Neural cell (in vitro differentiated cells): ENCODE data around the gene OSBPL2. TPM values are rescaled to one million over a fixed set of nuclear protein-coding genes. Genes with fewer than 3 reads are reported as not detected.

Experiments used
- H2AFZ ChIP-seq: fragments of 200-600, 300-800 bp; sonication (generic), shearing (Covaris generic); 2 replicates; pipeline ENCODE4 v1.6.0; 2014; ENCODE audit warnings: low read depth, mild to moderate bottlenecking, antibody characterized with exemption, low read length, moderate library complexity
- H3F3A ChIP-seq: fragments of 200-600 bp; shearing (Covaris generic); 2 replicates; pipeline ENCODE4 v1.6.1; 2016; ENCODE audit warnings: mild to moderate bottlenecking, moderate library complexity, mixed read lengths, antibody characterized with exemption, low read length; ENCODE audit not compliant: insufficient read depth, poor library complexity, severe bottlenecking
- H3K27ac ChIP-seq: fragments of 200-600, 300-800 bp; sonication (generic), shearing (Covaris generic); 2 replicates; pipeline ENCODE4 v1.5.1; 2014; ENCODE audit warnings: mild to moderate bottlenecking, low read length, moderate library complexity
- H3K27me3 ChIP-seq: fragments of 300-800, 200-600 bp; sonication (generic), shearing (Covaris generic); 2 replicates; pipeline ENCODE4 v1.6.0; 2014; ENCODE audit warnings: mild to moderate bottlenecking, low read depth, low read length, moderate library complexity; ENCODE audit not compliant: insufficient read depth
- H3K36me3 ChIP-seq: fragments of 300-800, 200-600 bp; sonication (generic), shearing (Covaris generic); 2 replicates; pipeline ENCODE4 v1.5.1; 2014; ENCODE audit warnings: mild to moderate bottlenecking, antibody characterized with exemption, low read length, moderate library complexity; ENCODE audit not compliant: insufficient read depth
- H3K4me2 ChIP-seq: fragments of 300-800, 200-600 bp; sonication (generic), shearing (Covaris generic); 2 replicates; pipeline ENCODE4 v1.6.0; 2014; ENCODE audit warnings: mild to moderate bottlenecking, low read length
- H3K4me3 ChIP-seq: fragments of 300-800, 200-600 bp; sonication (generic), shearing (Covaris generic); 2 replicates; pipeline ENCODE4 v1.5.1; 2014; ENCODE audit warnings: mild to moderate bottlenecking, low read length, moderate library complexity
- H3K79me2 ChIP-seq: fragments of 200-600 bp; shearing (Covaris generic); replicated peaks from 2 replicates; pipeline ENCODE4 v1.6.0; 2014; ENCODE audit warnings: mild to moderate bottlenecking, low read length, moderate library complexity; ENCODE audit not compliant: insufficient read depth
- H3K9ac ChIP-seq: fragments of 300-800, 200-600 bp; sonication (generic), shearing (Covaris generic); 2 replicates; pipeline ENCODE4 v1.6.1; 2016; ENCODE audit warnings: mild to moderate bottlenecking, low read length, mixed read lengths
- H3K9me2 ChIP-seq: fragments of 200-600 bp; shearing (Covaris generic); 2 replicates; pipeline ENCODE4 v1.6.1; 2016; ENCODE audit warnings: mild to moderate bottlenecking, low read length, mixed read lengths; ENCODE audit not compliant: insufficient read depth
- H3K9me3 ChIP-seq: fragments of 200-600, 300-800 bp; sonication (generic), shearing (Covaris generic); 2 replicates; pipeline ENCODE4 v1.6.1; 2016; ENCODE audit warnings: mild to moderate bottlenecking, mixed run types, low read length, moderate library complexity, mixed read lengths
- H4K20me1 ChIP-seq: fragments of 200-600 bp; shearing (Covaris generic); 2 replicates; pipeline ENCODE4 v1.6.1; 2016; ENCODE audit warnings: mild to moderate bottlenecking, mixed run types; ENCODE audit not compliant: insufficient read depth
- EP300 ChIP-seq: fragments of 450-650 bp; conservative IDR thresholded peaks from 2 replicates; pipeline ENCODE4 v1.6.1; 2014; ENCODE audit warnings: antibody characterized with exemption, mild to moderate bottlenecking, moderate library complexity; ENCODE audit not compliant: poor library complexity, severe bottlenecking
- EZH2 ChIP-seq: fragments of 200-600, 300-800 bp; shearing (Covaris generic), sonication (generic); IDR thresholded peaks from 2 replicates; pipeline ENCODE4 v1.6.1; 2014; ENCODE audit warnings: antibody characterized with exemption, low read length, borderline replicate concordance, mild to moderate bottlenecking; ENCODE audit not compliant: insufficient read depth, poor library complexity, severe bottlenecking
- MXI1 ChIP-seq: fragments of 450-650 bp; conservative IDR thresholded peaks from 2 replicates; pipeline ENCODE4 v1.6.1; 2014; ENCODE audit warnings: antibody characterized with exemption, mild to moderate bottlenecking; ENCODE audit not compliant: poor library complexity, severe bottlenecking
- POLR2AphosphoS5 ChIP-seq: IDR thresholded peaks from 2 replicates; pipeline ENCODE4 v1.6.1; 2012
- RAD21 ChIP-seq: fragments of 450-650 bp; conservative IDR thresholded peaks from 2 replicates; pipeline ENCODE4 v1.6.1; 2014; ENCODE audit warnings: antibody characterized with exemption, mild to moderate bottlenecking, moderate library complexity
- SMC3 ChIP-seq: fragments of 450-650 bp; conservative IDR thresholded peaks from 2 replicates; pipeline ENCODE4 v1.6.1; 2014; ENCODE audit warnings: antibody characterized with exemption, mild to moderate bottlenecking, moderate library complexity; ENCODE audit not compliant: poor library complexity
- TAF1 ChIP-seq: IDR thresholded peaks from 2 replicates; pipeline ENCODE4 v1.6.1; 2012; ENCODE audit warnings: low read depth
- polyA plus RNA-seq: library from polyadenylated mRNA; depleted of rRNA; stranded (reverse); fragments of >200 nt; gene quantifications from 2 replicates; pipeline ENCODE4 v1.2.3, GENCODE V29; 2014
- TF ChIP-seq, protein P1 (sequence below): IDR thresholded peaks from 2 replicates; pipeline ENCODE4 v1.6.1; 2012; ENCODE audit warnings: borderline replicate concordance
- TF ChIP-seq, protein P2 (sequence below): fragments of 450-650 bp; IDR thresholded peaks from 2 replicates; pipeline ENCODE4 v1.5.1; 2014; ENCODE audit warnings: antibody characterized with exemption, mild to moderate bottlenecking, moderate library complexity; ENCODE audit not compliant: poor library complexity, severe bottlenecking

OSBPL2 gene
- polyA plus RNA-seq, 1 donor from 2014 or later, result 41.5 TPM

- Histone ChIP-seq H3K9me2 (no peaks in the 10 kb centered on the region), H3K79me2 (no peaks in the 10 kb centered on the region), H3K27me3 (no peaks in the 10 kb centered on the region), H3K9me3 (no peaks in the 10 kb centered on the region), H3K27ac (no peak overlapping the region), H3K4me3 (no peak overlapping the region), H4K20me1 (no peaks in the 10 kb centered on the region), H3K36me3 (peaks cover 6% of the 10 kb centered on the region), H3F3A (no peaks in the 10 kb centered on the region), H3K9ac (no peak overlapping the region), H3K4me2 (no peak overlapping the region), H2AFZ (no peak overlapping the region)
- TF ChIP-seq MXI1 (no peak), SMC3 (no peak), RAD21 (no peak), POLR2AphosphoS5 (no peak), TAF1 (no peak)
- TF ChIP-seq, protein P1, sequence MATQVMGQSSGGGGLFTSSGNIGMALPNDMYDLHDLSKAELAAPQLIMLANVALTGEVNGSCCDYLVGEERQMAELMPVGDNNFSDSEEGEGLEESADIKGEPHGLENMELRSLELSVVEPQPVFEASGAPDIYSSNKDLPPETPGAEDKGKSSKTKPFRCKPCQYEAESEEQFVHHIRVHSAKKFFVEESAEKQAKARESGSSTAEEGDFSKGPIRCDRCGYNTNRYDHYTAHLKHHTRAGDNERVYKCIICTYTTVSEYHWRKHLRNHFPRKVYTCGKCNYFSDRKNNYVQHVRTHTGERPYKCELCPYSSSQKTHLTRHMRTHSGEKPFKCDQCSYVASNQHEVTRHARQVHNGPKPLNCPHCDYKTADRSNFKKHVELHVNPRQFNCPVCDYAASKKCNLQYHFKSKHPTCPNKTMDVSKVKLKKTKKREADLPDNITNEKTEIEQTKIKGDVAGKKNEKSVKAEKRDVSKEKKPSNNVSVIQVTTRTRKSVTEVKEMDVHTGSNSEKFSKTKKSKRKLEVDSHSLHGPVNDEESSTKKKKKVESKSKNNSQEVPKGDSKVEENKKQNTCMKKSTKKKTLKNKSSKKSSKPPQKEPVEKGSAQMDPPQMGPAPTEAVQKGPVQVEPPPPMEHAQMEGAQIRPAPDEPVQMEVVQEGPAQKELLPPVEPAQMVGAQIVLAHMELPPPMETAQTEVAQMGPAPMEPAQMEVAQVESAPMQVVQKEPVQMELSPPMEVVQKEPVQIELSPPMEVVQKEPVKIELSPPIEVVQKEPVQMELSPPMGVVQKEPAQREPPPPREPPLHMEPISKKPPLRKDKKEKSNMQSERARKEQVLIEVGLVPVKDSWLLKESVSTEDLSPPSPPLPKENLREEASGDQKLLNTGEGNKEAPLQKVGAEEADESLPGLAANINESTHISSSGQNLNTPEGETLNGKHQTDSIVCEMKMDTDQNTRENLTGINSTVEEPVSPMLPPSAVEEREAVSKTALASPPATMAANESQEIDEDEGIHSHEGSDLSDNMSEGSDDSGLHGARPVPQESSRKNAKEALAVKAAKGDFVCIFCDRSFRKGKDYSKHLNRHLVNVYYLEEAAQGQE, result no peak
These were observed 51.6 kb downstream of the OSBPL2 start for GRCh38 chr20:62289898-62290297.

DNA sequence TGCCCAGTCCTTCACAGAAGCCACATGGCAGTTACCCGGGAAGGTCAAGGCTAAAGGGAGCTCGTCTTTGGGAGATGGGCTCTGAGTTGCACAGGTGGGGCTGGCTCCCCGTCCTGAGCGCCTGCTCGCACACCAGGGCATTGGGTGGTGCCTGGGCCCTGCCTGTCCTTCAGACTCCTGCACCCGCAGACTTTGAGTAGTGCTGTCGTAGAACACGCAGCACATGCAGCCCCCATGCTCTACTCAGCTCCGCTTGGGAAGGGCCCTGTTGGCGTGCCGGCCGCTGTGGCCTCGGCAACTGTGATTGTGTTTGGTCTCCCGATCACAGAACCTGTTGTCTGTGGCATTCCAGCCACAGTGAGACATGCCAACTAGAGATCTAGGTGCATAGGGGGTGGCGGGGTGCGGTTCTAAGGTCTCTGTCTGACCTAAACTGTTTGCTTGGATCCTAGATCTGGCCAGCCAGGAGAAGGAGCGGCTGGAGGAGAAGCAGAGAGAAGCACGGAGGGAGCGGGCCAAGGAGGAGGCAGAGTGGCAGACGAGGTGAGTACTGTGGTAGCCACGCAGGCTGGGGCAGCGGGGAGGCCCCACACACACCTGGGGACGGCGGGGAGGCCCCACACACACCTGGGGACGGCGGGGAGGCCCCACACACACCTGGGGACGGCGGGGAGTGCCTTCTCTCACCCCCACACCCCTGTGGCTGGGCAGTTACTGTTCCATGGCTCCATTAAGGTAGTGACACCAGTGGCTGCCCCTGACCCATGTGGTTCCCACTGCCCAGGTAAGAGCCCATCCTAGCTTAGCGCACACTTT is 53.1 kb downstream of the OSBPL2 start:
- Histone ChIP-seq H4K20me1 (no peaks in the 10 kb centered on the region), H3K9me2 (no peaks in the 10 kb centered on the region), H3K27me3 (no peaks in the 10 kb centered on the region), H3K36me3 (peaks cover 6% of the 10 kb centered on the region), H2AFZ (no peak overlapping the region), H3F3A (no peaks in the 10 kb centered on the region), H3K9ac (no peak overlapping the region), H3K4me3 (no peak overlapping the region), H3K4me2 (no peak overlapping the region), H3K27ac (no peak overlapping the region), H3K9me3 (no peaks in the 10 kb centered on the region), H3K79me2 (no peaks in the 10 kb centered on the region)
- TF ChIP-seq POLR2AphosphoS5 (no peak), RAD21 (no peak), TAF1 (no peak), EP300 (no peak), SMC3 (no peak), EZH2 (no peak), MXI1 (no peak)
- TF ChIP-seq, protein P1, result no peak
- TF ChIP-seq, protein P2, sequence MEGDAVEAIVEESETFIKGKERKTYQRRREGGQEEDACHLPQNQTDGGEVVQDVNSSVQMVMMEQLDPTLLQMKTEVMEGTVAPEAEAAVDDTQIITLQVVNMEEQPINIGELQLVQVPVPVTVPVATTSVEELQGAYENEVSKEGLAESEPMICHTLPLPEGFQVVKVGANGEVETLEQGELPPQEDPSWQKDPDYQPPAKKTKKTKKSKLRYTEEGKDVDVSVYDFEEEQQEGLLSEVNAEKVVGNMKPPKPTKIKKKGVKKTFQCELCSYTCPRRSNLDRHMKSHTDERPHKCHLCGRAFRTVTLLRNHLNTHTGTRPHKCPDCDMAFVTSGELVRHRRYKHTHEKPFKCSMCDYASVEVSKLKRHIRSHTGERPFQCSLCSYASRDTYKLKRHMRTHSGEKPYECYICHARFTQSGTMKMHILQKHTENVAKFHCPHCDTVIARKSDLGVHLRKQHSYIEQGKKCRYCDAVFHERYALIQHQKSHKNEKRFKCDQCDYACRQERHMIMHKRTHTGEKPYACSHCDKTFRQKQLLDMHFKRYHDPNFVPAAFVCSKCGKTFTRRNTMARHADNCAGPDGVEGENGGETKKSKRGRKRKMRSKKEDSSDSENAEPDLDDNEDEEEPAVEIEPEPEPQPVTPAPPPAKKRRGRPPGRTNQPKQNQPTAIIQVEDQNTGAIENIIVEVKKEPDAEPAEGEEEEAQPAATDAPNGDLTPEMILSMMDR, result no peak
